ENCODE data around the gene IBSP.

IBSP gene

GRCh38 chr4:87839592-87839946, 40.2 kb downstream of the IBSP start:
- WGBS = 0% methylated on average over 1 of the region's 1 CpG
- H3K4me3 ChIP-seq (ENCODE audit: insufficient read depth in 1 of 2, low read depth in 1 of 2, low read length in 2 of 2) = no peak overlapping the region

GRCh38 chr4:87840149-87840548, 40.8 kb downstream of the IBSP start:
- H4K8ac ChIP-seq (ENCODE audit: low read length) = no peak overlapping the region
- no peak overlapping the region for H2BK12ac ChIP-seq (ENCODE audit: low read length in 2 of 2)
- H3K4me1 ChIP-seq (ENCODE audit: control insufficient read depth, insufficient read depth, low read depth, low read length) = peaks cover 3% of the 10 kb centered on the region
- H2AFZ ChIP-seq (ENCODE audit: low read depth, low read length) = no peak overlapping the region
- H3K9me3 ChIP-seq (ENCODE audit: control insufficient read depth, low read length) = no peaks in the 10 kb centered on the region
- H3K14ac ChIP-seq (ENCODE audit: low read length in 2 of 2) = no peak overlapping the region
- H3K27me3 ChIP-seq (ENCODE audit: control insufficient read depth in 1 of 2, insufficient read depth in 1 of 2, low read length in 2 of 2) = no peaks in the 10 kb centered on the region
- H3K4ac ChIP-seq (ENCODE audit: low read depth in 1 of 2, low read length in 2 of 2) = no peak overlapping the region
- H3K9ac ChIP-seq (ENCODE audit: low read length) = no peak overlapping the region
- no peak overlapping the region for H3K23ac ChIP-seq (ENCODE audit: low read length in 2 of 2)
- H3K4me2 ChIP-seq (ENCODE audit: low read length, poor library complexity, severe bottlenecking) = no peak overlapping the region
- no peak overlapping the region for H2BK120ac ChIP-seq (ENCODE audit: low read depth, low read length)
- H2BK5ac ChIP-seq (ENCODE audit: low read depth, low read length, poor library complexity, severe bottlenecking) = no peak overlapping the region
- DNase-seq = no peak
- H3K4me3 ChIP-seq (ENCODE audit: insufficient read depth in 1 of 2, low read depth in 1 of 2, low read length in 2 of 2) = no peak overlapping the region
- H3K27ac ChIP-seq (ENCODE audit: low read length, poor library complexity, severe bottlenecking) = no peak overlapping the region
- H2AK5ac ChIP-seq (ENCODE audit: low read length, severe bottlenecking) = no peak overlapping the region
- H3K79me1 ChIP-seq (replicated peaks; ENCODE audit: low read length, poor library complexity, severe bottlenecking) = no peaks in the 10 kb centered on the region
- no peak overlapping the region for H4K91ac ChIP-seq (ENCODE audit: low read length)
- no peaks in the 10 kb centered on the region for H3K36me3 ChIP-seq (ENCODE audit: control insufficient read depth in 1 of 2, insufficient read depth in 2 of 2, low read depth in 1 of 2, low read length in 2 of 2)
- no peak overlapping the region for H3K18ac ChIP-seq (ENCODE audit: low read depth in 1 of 2, low read length in 2 of 2)
- no peak overlapping the region for H2BK15ac ChIP-seq (ENCODE audit: low read depth, poor library complexity, severe bottlenecking)
- 94% methylated on average over 1 of the region's 3 CpGs for WGBS

More at GRCh38 chr4:87839592-87839946, 40.2 kb downstream of the IBSP start:
- Histone ChIP-seq H3K27me3 (ENCODE audit: control insufficient read depth in 1 of 2, insufficient read depth in 1 of 2, low read length in 2 of 2) (no peaks in the 10 kb centered on the region), H2AFZ (ENCODE audit: low read depth, low read length) (no peak overlapping the region), H3K23ac (ENCODE audit: low read length in 2 of 2) (no peak overlapping the region), H2BK5ac (ENCODE audit: low read depth, low read length, poor library complexity, severe bottlenecking) (no peak overlapping the region), H4K8ac (ENCODE audit: low read length) (no peak overlapping the region), H2BK120ac (ENCODE audit: low read depth, low read length) (no peak overlapping the region), H3K4me2 (ENCODE audit: low read length, poor library complexity, severe bottlenecking) (no peak overlapping the region), H2BK12ac (ENCODE audit: low read length in 2 of 2) (no peak overlapping the region), H3K9me3 (ENCODE audit: control insufficient read depth, low read length) (no peaks in the 10 kb centered on the region), H3K18ac (ENCODE audit: low read depth in 1 of 2, low read length in 2 of 2) (peak overlapping the region in 1 of 2 experiments; percentile 44), H3K4me1 (ENCODE audit: control insufficient read depth, insufficient read depth, low read depth, low read length) (peaks cover 3% of the 10 kb centered on the region), H2AK5ac (ENCODE audit: low read length, severe bottlenecking) (no peak overlapping the region), H3K27ac (ENCODE audit: low read length, poor library complexity, severe bottlenecking) (no peak overlapping the region), H3K9ac (ENCODE audit: low read length) (no peak overlapping the region), H3K79me1 (replicated peaks; ENCODE audit: low read length, poor library complexity, severe bottlenecking) (no peaks in the 10 kb centered on the region), H2BK15ac (ENCODE audit: low read depth, poor library complexity, severe bottlenecking) (no peak overlapping the region), H4K91ac (ENCODE audit: low read length) (no peak overlapping the region), H3K36me3 (ENCODE audit: control insufficient read depth in 1 of 2, insufficient read depth in 2 of 2, low read depth in 1 of 2, low read length in 2 of 2) (no peaks in the 10 kb centered on the region), H3K4ac (ENCODE audit: low read depth in 1 of 2, low read length in 2 of 2) (no peak overlapping the region), H3K14ac (ENCODE audit: low read length in 2 of 2) (no peak overlapping the region)
- no peak for DNase-seq

GRCh38 chr4:87843936-87844335, 44.6 kb downstream of the IBSP start:
- H3K27ac ChIP-seq (ENCODE audit: low read length, poor library complexity, severe bottlenecking) = no peak overlapping the region
- no peaks in the 10 kb centered on the region for H3K79me1 ChIP-seq (replicated peaks; ENCODE audit: low read length, poor library complexity, severe bottlenecking)
- peak overlapping the region in 1 of 2 experiments; percentile 28 for H3K18ac ChIP-seq (ENCODE audit: low read depth in 1 of 2, low read length in 2 of 2)
- peak; percentile 97 for DNase-seq
- no peaks in the 10 kb centered on the region for H3K4me1 ChIP-seq (ENCODE audit: control insufficient read depth, insufficient read depth, low read depth, low read length)
- H2BK12ac ChIP-seq (ENCODE audit: low read length in 2 of 2) = no peak overlapping the region
- WGBS = 6% methylated on average over 3 of the region's 3 CpGs
- no peak overlapping the region for H2BK5ac ChIP-seq (ENCODE audit: low read depth, low read length, poor library complexity, severe bottlenecking)
- no peak overlapping the region for H2AFZ ChIP-seq (ENCODE audit: low read depth, low read length)
- H3K4ac ChIP-seq (ENCODE audit: low read depth in 1 of 2, low read length in 2 of 2) = no peak overlapping the region
- no peak overlapping the region for H3K14ac ChIP-seq (ENCODE audit: low read length in 2 of 2)
- no peak overlapping the region for H4K8ac ChIP-seq (ENCODE audit: low read length)
- H3K4me3 ChIP-seq (ENCODE audit: insufficient read depth in 1 of 2, low read depth in 1 of 2, low read length in 2 of 2) = peak overlapping the region in 1 of 2 experiments; percentile 52
- no peak overlapping the region for H3K4me2 ChIP-seq (ENCODE audit: low read length, poor library complexity, severe bottlenecking)
- H3K9me3 ChIP-seq (ENCODE audit: control insufficient read depth, low read length) = no peaks in the 10 kb centered on the region
- H2AK5ac ChIP-seq (ENCODE audit: low read length, severe bottlenecking) = no peak overlapping the region
- H3K23ac ChIP-seq (ENCODE audit: low read length in 2 of 2) = no peak overlapping the region
- no peaks in the 10 kb centered on the region for H3K36me3 ChIP-seq (ENCODE audit: control insufficient read depth in 1 of 2, insufficient read depth in 2 of 2, low read depth in 1 of 2, low read length in 2 of 2)
- H2BK15ac ChIP-seq (ENCODE audit: low read depth, poor library complexity, severe bottlenecking) = no peak overlapping the region
- peaks cover 0 to 5% of the 10 kb centered on the region in 2 experiments for H3K27me3 ChIP-seq (ENCODE audit: control insufficient read depth in 1 of 2, insufficient read depth in 1 of 2, low read length in 2 of 2)
- no peak overlapping the region for H2BK120ac ChIP-seq (ENCODE audit: low read depth, low read length)
- no peak overlapping the region for H4K91ac ChIP-seq (ENCODE audit: low read length)
- peak overlapping the region; percentile 60 for H3K9ac ChIP-seq (ENCODE audit: low read length)

- Histone ChIP-seq H4K91ac (ENCODE audit: low read length) (no peak overlapping the region), H2BK5ac (ENCODE audit: low read depth, low read length, poor library complexity, severe bottlenecking) (no peak overlapping the region), H4K8ac (ENCODE audit: low read length) (no peak overlapping the region), H3K14ac (ENCODE audit: low read length in 2 of 2) (no peak overlapping the region), H3K79me1 (replicated peaks; ENCODE audit: low read length, poor library complexity, severe bottlenecking) (no peaks in the 10 kb centered on the region), H3K4me1 (ENCODE audit: control insufficient read depth, insufficient read depth, low read depth, low read length) (no peaks in the 10 kb centered on the region), H3K9me3 (ENCODE audit: control insufficient read depth, low read length) (no peaks in the 10 kb centered on the region), H2BK12ac (ENCODE audit: low read length in 2 of 2) (no peak overlapping the region), H2BK15ac (ENCODE audit: low read depth, poor library complexity, severe bottlenecking) (no peak overlapping the region), H2AFZ (ENCODE audit: low read depth, low read length) (no peak overlapping the region), H2BK120ac (ENCODE audit: low read depth, low read length) (no peak overlapping the region), H3K23ac (ENCODE audit: low read length in 2 of 2) (no peak overlapping the region), H3K18ac (ENCODE audit: low read depth in 1 of 2, low read length in 2 of 2) (no peak overlapping the region), H3K27me3 (ENCODE audit: control insufficient read depth in 1 of 2, insufficient read depth in 1 of 2, low read length in 2 of 2) (peaks cover 0 to 5% of the 10 kb centered on the region in 2 experiments), H3K9ac (ENCODE audit: low read length) (peak overlapping the region; percentile 60), H3K36me3 (ENCODE audit: control insufficient read depth in 1 of 2, insufficient read depth in 2 of 2, low read depth in 1 of 2, low read length in 2 of 2) (no peaks in the 10 kb centered on the region), H3K4me2 (ENCODE audit: low read length, poor library complexity, severe bottlenecking) (no peak overlapping the region), H3K4me3 (ENCODE audit: insufficient read depth in 1 of 2, low read depth in 1 of 2, low read length in 2 of 2) (peak overlapping the region in 1 of 2 experiments; percentile 52), H3K27ac (ENCODE audit: low read length, poor library complexity, severe bottlenecking) (no peak overlapping the region), H3K4ac (ENCODE audit: low read depth in 1 of 2, low read length in 2 of 2) (no peak overlapping the region), H2AK5ac (ENCODE audit: low read length, severe bottlenecking) (no peak overlapping the region)
- 100% methylated on average over 1 of the region's 1 CpG for WGBS
- peak; percentile 21 for DNase-seq
Observed at GRCh38 chr4:87844452-87844851, 45.1 kb downstream of the IBSP start.
